GM06990 (cell line): ENCODE measurements around the gene DDA1.

ENCODE experiments used
- DNase-seq: peaks from one replicate; pipeline ENCODE4 v3.0.0-alpha.2; 2011; ENCODE audit not compliant: insufficient read length; ENCODE audit errors: extremely low read depth
- H3K27me3 ChIP-seq: replicated peaks from 2 replicates; pipeline ENCODE4 v1.6.0; 2011; ENCODE audit warnings: low read length; ENCODE audit not compliant: control insufficient read depth, insufficient read depth
- H3K36me3 ChIP-seq: 2 replicates; pipeline ENCODE4 v1.5.1; 2011; ENCODE audit warnings: low read length; ENCODE audit not compliant: control insufficient read depth, insufficient read depth
- H3K4me3 ChIP-seq: replicated peaks from 2 replicates; pipeline ENCODE4 v1.5.1; 2011; ENCODE audit warnings: low read depth, mild to moderate bottlenecking, control low read depth, low read length
- CTCF ChIP-seq: IDR thresholded peaks from 2 replicates; pipeline ENCODE4 v1.5.1; 2011; ENCODE audit warnings: low read length, control low read depth, mild to moderate bottlenecking, inconsistent platforms; ENCODE audit not compliant: insufficient read depth, poor library complexity, severe bottlenecking

Gene DDA1

GRCh38 chr19:17309198-17309964, at the start of gene DDA1:
TSS of gene DDA1 (plus strand) at chr19:17309563. CDS start at chr19:17309655, 92 bp downstream.
- H3K27me3 ChIP-seq: no peaks in the 10 kb centered on the region
- peak within 1 kb of the TSS; percentile 92 for H3K4me3 ChIP-seq
- peak; percentile 93 for DNase-seq
- no peak for TF ChIP-seq CTCF
- H3K36me3 ChIP-seq: peaks cover 11% of the 10 kb centered on the region

GRCh38 chr19:17259934-17260333, 49.4 kb upstream of the DDA1 start:
- no peaks in the 10 kb centered on the region for H3K27me3 ChIP-seq
- H3K36me3 ChIP-seq: no peaks in the 10 kb centered on the region
- no peak overlapping the region for H3K4me3 ChIP-seq
- no peak for TF ChIP-seq CTCF
- DNase-seq: no peak

GRCh38 chr19:17260842-17261325, 48.5 kb upstream of the DDA1 start:
- Histone ChIP-seq H3K27me3 (no peaks in the 10 kb centered on the region), H3K36me3 (no peaks in the 10 kb centered on the region), H3K4me3 (no peak overlapping the region)
- TF ChIP-seq CTCF: peak; percentile 94
- DNase-seq: peak; percentile 83

- no peak for TF ChIP-seq CTCF
- no peak for DNase-seq
- no peak overlapping the region for H3K4me3 ChIP-seq
- H3K36me3 ChIP-seq: no peaks in the 10 kb centered on the region
- no peaks in the 10 kb centered on the region for H3K27me3 ChIP-seq
These were observed 46.8 kb upstream of the DDA1 start for GRCh38 chr19:17262557-17262956.

- no peak overlapping the region for H3K4me3 ChIP-seq
- DNase-seq: no peak
- TF ChIP-seq CTCF: no peak
- no peaks in the 10 kb centered on the region for H3K27me3 ChIP-seq
- H3K36me3 ChIP-seq: no peaks in the 10 kb centered on the region; the same call in 1 of the 2 replicates
These were observed 45.4 kb upstream of the DDA1 start for GRCh38 chr19:17263712-17264640.
